Activated T-cell treated with anti-CD3 and anti-CD28 coated beads, Interleukin-2, amount 50 U/mL, for 24 hours (primary cell): ENCODE measurements around the gene AMER2.

ENCODE experiments used
- DNase-seq: peaks from one replicate; pipeline ENCODE4 v3.0.0-alpha.2; 2020
- H3K27ac Mint-ChIP-seq: 2 replicates; pipeline ENCODE4 v1.8.0; 2020; ENCODE audit warnings: mild to moderate bottlenecking, mixed read lengths
- H3K27me3 Mint-ChIP-seq: 2 replicates; pipeline ENCODE4 v1.8.0; 2020; ENCODE audit warnings: mixed read lengths
- H3K36me3 Mint-ChIP-seq: 2 replicates; pipeline ENCODE4 v1.8.0; 2020; ENCODE audit warnings: low read depth, mixed read lengths
- H3K4me1 Mint-ChIP-seq: 2 replicates; pipeline ENCODE4 v1.8.0; 2020; ENCODE audit warnings: low read depth, mixed read lengths
- H3K4me3 Mint-ChIP-seq: 2 replicates; pipeline ENCODE4 v1.8.0; 2020; ENCODE audit warnings: mild to moderate bottlenecking, moderate library complexity, mixed read lengths
- H3K9me3 Mint-ChIP-seq: 2 replicates; pipeline ENCODE4 v1.8.0; 2020; ENCODE audit warnings: mixed read lengths

Gene AMER2

DNA sequence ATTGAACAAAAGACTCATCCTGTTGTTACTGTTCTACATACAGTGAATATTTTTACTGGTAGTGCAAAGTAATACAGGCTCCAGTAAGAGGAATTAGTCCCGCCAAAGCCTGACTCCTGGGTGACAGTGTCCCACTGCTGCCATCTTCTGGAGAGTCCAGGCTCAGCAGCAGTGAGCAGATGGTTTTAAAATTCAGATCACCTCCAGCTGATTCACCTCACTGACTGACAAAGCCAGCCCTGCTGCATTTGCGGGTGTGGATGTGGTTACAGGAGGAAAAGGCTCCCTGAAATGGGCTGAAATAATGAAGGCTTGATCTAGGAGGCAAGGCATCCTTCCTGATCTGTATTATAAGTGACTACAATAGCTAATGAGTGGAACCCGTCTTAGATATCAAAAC, 57.9 kb downstream of the AMER2 start:
- H3K9me3 Mint-ChIP-seq: no peaks in the 10 kb centered on the region
- no peaks in the 10 kb centered on the region for H3K36me3 Mint-ChIP-seq
- H3K27ac Mint-ChIP-seq: no peak overlapping the region
- peaks cover 54% of the 10 kb centered on the region for H3K27me3 Mint-ChIP-seq
- H3K4me3 Mint-ChIP-seq: no peak overlapping the region
- H3K4me1 Mint-ChIP-seq: no peaks in the 10 kb centered on the region
- peak; percentile 70 for DNase-seq

DNA sequence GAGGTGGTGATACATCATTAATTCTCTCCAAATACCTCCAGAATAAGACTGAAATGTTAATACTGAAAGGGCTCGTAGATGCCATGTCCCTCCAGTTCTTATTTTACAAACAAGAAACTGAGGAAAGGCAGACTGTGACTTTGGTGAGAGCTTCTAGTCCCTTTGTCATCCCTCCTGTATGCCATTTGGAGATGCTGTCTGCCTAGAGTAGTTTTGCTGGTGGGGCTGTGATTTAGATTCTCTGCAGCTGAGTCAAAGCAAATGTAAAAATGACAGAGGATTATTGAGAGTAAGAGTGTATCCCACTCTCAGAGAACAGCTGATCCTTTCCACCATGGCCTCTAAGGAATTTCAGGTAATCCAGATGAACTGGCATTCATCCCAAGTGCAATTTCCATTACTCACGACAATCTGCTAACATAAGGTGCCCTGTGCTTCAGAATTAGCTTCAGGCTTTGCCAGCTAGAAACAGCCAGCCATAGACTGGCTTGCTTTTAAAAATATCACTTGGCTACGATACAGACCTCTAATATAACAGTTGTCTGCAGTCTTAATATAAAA, 59.3 kb downstream of the AMER2 start:
- no peak for DNase-seq
- Mint-ChIP-seq H3K36me3 (no peaks in the 10 kb centered on the region), H3K9me3 (no peaks in the 10 kb centered on the region), H3K4me1 (no peaks in the 10 kb centered on the region), H3K27me3 (peaks cover 41% of the 10 kb centered on the region), H3K4me3 (no peak overlapping the region), H3K27ac (no peak overlapping the region)
